Measurements from ENCODE around the gene CYP2A6. TPM values are rescaled to one million over a fixed set of nuclear protein-coding genes. Genes with fewer than 3 reads are reported as not detected.
A peak's percentile ranks its signal among the peaks of the same experiment; 100 is the strongest.
"Not testable (repeated sequence)": the region's sequence is repeated elsewhere in the genome, so short reads cannot be mapped to it uniquely, and the experiment has no call there.

CYP2A6 gene
- total RNA-seq, 2 donors from 2014 or later, result not detected

DNA sequence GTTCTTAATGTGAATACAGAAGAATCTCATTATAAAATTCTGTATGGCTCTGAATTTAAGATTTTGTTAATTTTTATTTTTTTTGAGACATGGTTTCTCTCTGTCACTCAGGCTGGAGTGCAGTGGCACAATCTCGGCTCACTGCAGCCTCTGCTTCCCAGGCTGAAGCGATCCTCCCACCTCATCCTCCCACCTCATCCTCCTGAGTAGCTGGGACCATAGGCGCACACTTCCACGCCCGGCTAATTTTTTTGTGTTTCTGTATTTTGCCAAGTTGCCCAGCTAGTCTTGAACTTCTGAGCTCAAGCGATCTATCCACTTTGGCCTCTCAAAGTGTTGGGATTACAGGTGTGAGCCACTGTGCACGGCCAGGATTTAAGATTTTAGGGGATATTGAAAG is 17.5 kb upstream of the CYP2A6 start:
- Histone ChIP-seq H3K27me3 (replicated peaks; ENCODE audit: insufficient read depth) (no peaks in the 10 kb centered on the region), H3K9me3 (no peaks in the 10 kb centered on the region), H3K36me3 (no peaks in the 10 kb centered on the region), H3K4me1 (ENCODE audit: control insufficient read depth in 1 of 2, low read depth in 2 of 2) (no peaks in the 10 kb centered on the region), H3K4me3 (no peak overlapping the region), H3K27ac (no peak overlapping the region)
- TF ChIP-seq CTCF (IDR thresholded peaks at IDR 0.05), result no peak
- DNase-seq (ENCODE audit: low spot score) (no peak), ATAC-seq (ENCODE audit: insufficient number of reproducible peaks, low FRiP score, low read depth) (no peak)

DNA sequence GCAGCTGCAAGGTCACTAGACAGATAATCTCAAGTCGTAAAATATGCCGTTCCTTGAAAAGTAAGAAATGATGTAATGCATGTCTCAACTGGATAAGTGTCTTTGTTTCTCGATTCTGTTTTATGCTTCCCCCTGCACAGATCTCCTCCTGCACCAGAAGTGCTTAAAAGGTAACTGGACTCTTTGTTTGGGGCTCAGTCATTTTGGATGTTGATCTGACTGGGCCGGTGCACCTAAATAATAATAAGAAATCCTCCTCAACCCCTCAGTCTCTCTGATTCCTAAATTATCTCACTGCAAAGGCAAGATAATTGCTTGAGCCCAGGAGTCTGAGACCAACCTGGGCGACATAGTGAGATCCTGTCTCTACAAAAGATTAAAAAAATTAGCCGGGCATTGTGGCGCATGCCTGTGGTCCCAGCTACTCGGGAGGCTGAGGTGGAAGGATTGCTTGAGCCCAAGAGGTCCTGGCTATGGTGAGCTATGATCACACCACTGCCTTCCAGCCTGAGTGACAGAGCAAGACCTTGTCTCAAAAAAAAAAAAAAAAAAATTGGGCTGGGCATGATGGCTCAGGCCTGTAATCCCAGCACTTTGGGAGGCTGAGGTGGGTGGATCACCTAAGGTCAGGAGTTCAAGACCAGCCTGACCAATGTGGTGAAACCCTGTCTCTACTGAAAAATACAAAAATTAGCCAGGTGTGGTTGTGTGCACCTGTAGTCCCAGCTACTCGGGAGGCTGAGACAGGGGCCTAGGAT is 14.7 kb upstream of the CYP2A6 start:
- H3K27me3 ChIP-seq (replicated peaks; ENCODE audit: insufficient read depth); H3K27ac ChIP-seq; ATAC-seq (ENCODE audit: insufficient number of reproducible peaks, low FRiP score, low read depth); H3K4me1 ChIP-seq (ENCODE audit: control insufficient read depth in 1 of 2, low read depth in 2 of 2); H3K9me3 ChIP-seq; DNase-seq (ENCODE audit: low spot score); H3K4me3 ChIP-seq; H3K36me3 ChIP-seq: not testable (repeated sequence)

DNA sequence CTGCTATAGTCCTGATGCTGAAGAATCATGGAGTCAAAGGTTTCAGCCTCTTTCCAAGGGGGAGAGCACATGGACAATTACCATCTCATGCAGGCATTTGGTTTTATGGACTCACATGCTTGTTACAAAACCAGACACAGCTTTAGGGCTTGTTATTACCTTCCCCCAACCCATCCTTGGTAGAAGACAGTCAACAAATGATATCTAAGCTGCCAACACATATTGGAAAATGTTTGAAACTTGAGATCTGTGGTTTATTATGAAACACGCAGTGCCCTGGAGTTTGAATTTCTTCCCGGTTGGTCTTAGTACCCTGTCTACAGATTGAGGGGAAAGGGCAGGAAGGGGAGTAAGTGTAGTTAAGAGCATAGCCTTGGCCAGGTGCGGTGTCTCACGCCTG is 12.5 kb upstream of the CYP2A6 start:
- Histone ChIP-seq H3K36me3 (no peaks in the 10 kb centered on the region), H3K9me3 (no peaks in the 10 kb centered on the region), H3K27ac (no peak overlapping the region), H3K4me1 (ENCODE audit: control insufficient read depth in 1 of 2, low read depth in 2 of 2) (no peaks in the 10 kb centered on the region), H3K27me3 (replicated peaks; ENCODE audit: insufficient read depth) (no peaks in the 10 kb centered on the region), H3K4me3 (no peak overlapping the region)
- TF ChIP-seq CTCF (IDR thresholded peaks at IDR 0.05), result no peak
- DNase-seq (ENCODE audit: low spot score) (no peak), ATAC-seq (ENCODE audit: insufficient number of reproducible peaks, low FRiP score, low read depth) (no peak)

- TF ChIP-seq CTCF (IDR thresholded peaks at IDR 0.05), result peak; percentile 9
- H3K27me3 ChIP-seq (replicated peaks; ENCODE audit: insufficient read depth), result no peaks in the 10 kb centered on the region
- H3K36me3 ChIP-seq, result no peaks in the 10 kb centered on the region
- ATAC-seq (ENCODE audit: insufficient number of reproducible peaks, low FRiP score, low read depth), result no peak
- no peaks in the 10 kb centered on the region for H3K4me1 ChIP-seq (ENCODE audit: control insufficient read depth in 1 of 2, low read depth in 2 of 2)
- no peak for DNase-seq (ENCODE audit: low spot score)
- no peak overlapping the region for H3K4me3 ChIP-seq
- no peaks in the 10 kb centered on the region for H3K9me3 ChIP-seq
- no peak overlapping the region for H3K27ac ChIP-seq
Observed at GRCh38 chr19:40862333-40862732, 12.1 kb upstream of the CYP2A6 start.

- H3K9me3 ChIP-seq, result no peaks in the 10 kb centered on the region
- TF ChIP-seq CTCF (IDR thresholded peaks at IDR 0.05), result no peak
- H3K4me1 ChIP-seq (ENCODE audit: control insufficient read depth in 1 of 2, low read depth in 2 of 2), result no peaks in the 10 kb centered on the region
- no peaks in the 10 kb centered on the region for H3K36me3 ChIP-seq
- no peaks in the 10 kb centered on the region for H3K27me3 ChIP-seq (replicated peaks; ENCODE audit: insufficient read depth)
- H3K4me3 ChIP-seq, result no peak overlapping the region
- DNase-seq (ENCODE audit: low spot score) (no peak), ATAC-seq (ENCODE audit: insufficient number of reproducible peaks, low FRiP score, low read depth) (no peak)
- no peak overlapping the region for H3K27ac ChIP-seq
Observed at GRCh38 chr19:40858109-40858508, 7.9 kb upstream of the CYP2A6 start.

DNA sequence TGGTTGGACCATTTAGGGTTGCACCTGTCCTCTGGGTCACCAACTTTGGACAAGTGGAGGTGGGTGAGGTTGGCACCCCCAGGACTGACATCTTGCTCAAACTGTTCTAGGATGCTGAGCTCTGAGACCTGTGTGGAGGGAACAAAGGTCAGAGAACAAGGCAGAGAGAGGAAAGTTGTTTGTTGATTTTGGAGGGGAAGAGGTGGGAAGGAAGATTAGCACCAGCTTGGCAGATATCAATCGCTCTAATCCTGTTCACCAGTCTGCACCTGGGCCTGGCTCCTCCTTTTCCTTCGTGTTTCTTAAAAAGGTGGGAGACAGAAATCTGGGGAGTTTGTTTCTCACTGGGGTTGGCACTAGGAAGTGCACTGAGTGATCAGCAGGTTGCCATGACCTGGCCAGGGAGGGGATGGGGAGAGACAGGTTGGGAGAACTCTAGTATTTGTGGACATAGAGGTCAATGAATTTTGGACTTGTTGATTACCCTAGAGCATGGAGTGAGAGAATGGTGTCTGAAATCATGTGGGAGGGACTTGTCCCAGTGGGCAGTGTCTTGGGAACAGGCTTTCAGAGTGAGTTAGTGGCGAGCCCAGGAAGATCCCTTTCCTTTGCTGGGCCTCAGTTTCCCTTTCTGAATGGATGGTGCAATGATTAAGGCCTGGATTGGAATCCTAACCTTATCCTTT is 2.4 kb upstream of the CYP2A6 start:
- H3K27me3 ChIP-seq (replicated peaks; ENCODE audit: insufficient read depth); ATAC-seq (ENCODE audit: insufficient number of reproducible peaks, low FRiP score, low read depth); H3K27ac ChIP-seq: not testable (repeated sequence)

DNA sequence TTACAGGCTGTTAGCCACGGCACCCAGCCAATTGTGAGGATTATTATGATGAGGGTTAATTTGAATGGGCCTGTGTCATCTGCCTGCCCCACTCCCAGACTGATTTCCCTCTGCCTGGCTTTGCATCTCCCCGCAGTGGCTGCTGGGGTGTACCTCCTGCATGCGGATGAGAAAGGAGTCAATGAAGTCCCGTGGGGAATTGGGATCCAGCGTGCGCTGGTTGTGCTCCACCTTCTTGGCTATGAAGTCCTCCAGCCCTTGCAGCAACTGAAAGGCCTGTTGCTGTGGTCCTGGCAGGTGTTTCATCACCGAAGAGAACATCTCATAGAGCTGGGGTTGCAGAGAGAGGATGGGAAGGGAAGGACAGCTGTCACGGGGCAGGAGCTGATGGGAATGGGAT is 3.5 kb downstream of the CYP2A6 start:
- not testable (repeated sequence) for ATAC-seq (ENCODE audit: insufficient number of reproducible peaks, low FRiP score, low read depth); H3K4me3 ChIP-seq; DNase-seq (ENCODE audit: low spot score); H3K9me3 ChIP-seq; H3K4me1 ChIP-seq (ENCODE audit: control insufficient read depth in 1 of 2, low read depth in 2 of 2); H3K36me3 ChIP-seq; H3K27ac ChIP-seq; H3K27me3 ChIP-seq (replicated peaks; ENCODE audit: insufficient read depth)

More for the DNA sequence above, 2.4 kb upstream of the CYP2A6 start:
- not testable (repeated sequence) for H3K36me3 ChIP-seq; DNase-seq (ENCODE audit: low spot score); H3K4me1 ChIP-seq (ENCODE audit: control insufficient read depth in 1 of 2, low read depth in 2 of 2); H3K9me3 ChIP-seq; H3K4me3 ChIP-seq

DNA sequence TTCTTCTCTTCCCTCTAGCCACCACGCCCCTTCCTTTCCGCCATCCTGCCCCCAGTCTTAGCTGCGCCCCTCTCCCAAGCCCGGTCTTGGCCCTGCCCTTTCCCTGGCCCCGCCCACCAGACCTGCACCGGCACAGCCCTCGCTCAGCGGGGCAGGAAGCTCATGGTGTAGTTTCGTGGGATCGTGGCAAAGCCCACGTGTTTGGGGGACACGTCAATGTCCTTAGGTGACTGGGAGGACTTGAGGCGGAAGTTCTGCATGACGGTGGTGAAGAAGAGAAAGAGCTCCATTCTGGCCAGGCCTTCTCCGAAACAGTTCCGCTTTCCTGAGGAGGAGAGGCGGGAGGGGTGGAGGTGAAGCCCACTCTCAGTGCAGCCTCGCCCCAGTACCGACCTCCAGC is 6.6 kb downstream of the CYP2A6 start:
- H3K27me3 ChIP-seq (replicated peaks; ENCODE audit: insufficient read depth); DNase-seq (ENCODE audit: low spot score); H3K4me1 ChIP-seq (ENCODE audit: control insufficient read depth in 1 of 2, low read depth in 2 of 2); H3K9me3 ChIP-seq; H3K36me3 ChIP-seq; ATAC-seq (ENCODE audit: insufficient number of reproducible peaks, low FRiP score, low read depth); H3K27ac ChIP-seq: not testable (repeated sequence)
- peak overlapping the region; percentile 39 for H3K4me3 ChIP-seq

All from thoracic aorta (tissue), 2 donors.